NCI-H2196 treated with DMSO at 0.1 percent for 48 hours (cell line): ENCODE results near the gene CRYBA4.

Source experiments
- DNase-seq: peaks from one replicate; lab custom pipeline; 2025; ENCODE audit not compliant: unreplicated experiment; lab: John Stamatoyannopoulos, UW

CRYBA4 gene

DNA sequence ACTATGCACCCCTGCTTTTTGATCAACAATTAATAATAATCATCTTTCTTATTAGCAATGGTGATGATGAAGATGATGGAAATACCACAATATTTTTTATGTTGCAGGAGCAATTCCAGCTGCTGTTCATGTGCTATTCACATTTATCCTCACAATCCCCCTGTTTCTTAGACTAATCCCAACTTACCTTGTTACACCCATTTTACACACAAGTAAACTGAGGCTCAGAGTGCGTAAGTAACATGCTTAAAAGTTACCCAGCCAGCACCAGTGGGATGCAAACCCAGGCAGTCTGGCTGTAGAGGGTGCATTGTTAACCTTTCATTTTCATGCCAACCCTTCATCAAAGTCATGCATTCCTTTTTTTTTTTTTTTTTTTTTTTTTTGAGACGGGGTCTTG is 1.6 kb upstream of the CRYBA4 start:
- no peak for DNase-seq

DNA sequence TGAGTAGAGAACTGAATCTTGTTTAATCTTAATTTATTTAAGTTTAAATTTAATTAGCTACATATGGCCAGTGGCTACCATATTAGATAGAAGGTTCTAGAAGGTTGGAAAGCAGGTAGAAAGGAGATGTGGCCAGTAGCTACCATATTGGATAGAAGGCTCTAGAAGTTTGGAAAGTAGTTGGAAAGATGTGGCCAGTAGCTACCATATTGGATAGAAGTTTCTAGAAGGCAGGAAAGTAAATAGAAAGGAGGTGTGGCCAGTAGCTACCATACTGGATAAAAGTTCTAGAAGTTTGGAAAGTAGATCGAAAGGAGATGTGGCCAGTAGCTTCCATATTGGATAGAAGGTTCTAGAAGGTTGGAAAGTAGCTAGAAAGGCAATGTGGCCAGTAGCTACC is 2.2 kb downstream of the CRYBA4 start:
- no peak for DNase-seq

DNA sequence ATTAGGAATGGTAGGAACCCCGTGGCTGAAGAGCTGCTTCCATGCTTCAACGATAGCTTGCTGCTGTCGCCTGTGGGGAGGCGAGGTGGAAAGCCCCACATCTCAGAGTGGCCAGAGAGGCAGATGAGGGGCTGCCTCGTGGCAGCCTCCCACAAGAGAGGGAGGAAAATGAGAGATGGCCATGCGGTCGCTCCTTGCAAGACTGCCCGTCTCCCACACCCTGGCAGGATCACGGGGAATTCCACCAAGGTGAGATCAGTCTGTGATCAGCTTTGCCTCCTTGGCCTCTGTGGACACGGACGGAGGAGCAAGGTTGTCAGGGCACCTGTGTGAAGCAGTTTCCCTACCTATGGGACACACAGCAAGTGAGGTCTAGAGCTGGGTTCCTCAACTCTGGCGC is 3.0 kb downstream of the CRYBA4 start:
- DNase-seq = no peak

DNA sequence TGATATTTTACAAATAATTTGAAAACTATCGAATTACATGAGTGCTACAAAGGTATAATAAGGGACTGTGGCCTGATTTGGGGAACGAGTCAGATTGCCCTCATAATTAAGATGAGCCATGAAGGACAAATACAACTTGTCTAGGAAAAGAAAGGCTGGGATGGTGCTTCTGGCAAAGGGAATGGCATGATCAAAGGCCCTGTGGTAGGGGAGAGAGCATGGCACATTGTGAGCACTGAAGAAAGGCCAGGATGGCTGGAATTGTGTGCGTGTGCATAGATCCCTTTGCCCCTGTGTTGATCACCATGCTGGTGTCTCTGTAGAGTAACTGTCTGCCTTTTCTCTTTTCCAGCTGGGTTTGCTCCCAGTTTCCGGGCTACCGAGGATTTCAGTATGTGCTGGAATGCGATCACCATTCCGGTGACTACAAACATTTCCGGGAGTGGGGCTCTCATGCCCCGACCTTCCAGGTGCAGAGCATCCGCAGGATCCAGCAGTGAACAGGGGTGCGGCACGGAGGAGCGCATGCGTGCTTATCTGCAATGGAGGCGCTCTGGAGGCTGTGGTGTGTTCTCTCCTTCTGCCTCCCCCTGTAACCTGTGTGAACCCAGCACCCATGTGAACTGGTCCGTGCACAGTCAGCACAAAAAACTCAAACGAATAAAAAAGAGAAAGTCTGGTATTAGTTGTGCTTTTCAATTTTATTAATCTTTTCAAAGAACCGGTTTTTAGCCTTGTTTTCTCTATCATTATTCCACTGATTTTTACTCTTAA is 8.4 kb downstream of the CRYBA4 start:
- no peak for DNase-seq

DNA sequence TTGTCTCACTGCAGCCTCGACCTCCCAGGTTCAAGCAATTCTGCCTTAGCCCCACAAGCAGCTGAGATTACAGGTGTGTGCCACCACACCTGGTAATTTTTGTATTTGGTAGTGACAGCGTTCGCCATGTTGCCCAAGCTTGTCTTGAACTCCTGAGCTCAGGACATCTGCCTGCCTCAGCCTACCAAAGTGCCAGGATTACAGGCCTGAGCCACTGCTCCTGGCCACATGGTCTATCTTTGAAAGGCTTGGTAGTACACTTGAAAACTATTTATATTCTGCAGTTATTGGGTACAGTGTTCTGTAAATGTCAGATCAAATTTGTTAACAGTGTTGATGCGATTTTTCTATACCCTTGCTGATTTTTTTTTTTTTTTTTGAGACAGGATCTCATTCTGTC is 9.5 kb downstream of the CRYBA4 start:
- DNase-seq = no peak

DNA sequence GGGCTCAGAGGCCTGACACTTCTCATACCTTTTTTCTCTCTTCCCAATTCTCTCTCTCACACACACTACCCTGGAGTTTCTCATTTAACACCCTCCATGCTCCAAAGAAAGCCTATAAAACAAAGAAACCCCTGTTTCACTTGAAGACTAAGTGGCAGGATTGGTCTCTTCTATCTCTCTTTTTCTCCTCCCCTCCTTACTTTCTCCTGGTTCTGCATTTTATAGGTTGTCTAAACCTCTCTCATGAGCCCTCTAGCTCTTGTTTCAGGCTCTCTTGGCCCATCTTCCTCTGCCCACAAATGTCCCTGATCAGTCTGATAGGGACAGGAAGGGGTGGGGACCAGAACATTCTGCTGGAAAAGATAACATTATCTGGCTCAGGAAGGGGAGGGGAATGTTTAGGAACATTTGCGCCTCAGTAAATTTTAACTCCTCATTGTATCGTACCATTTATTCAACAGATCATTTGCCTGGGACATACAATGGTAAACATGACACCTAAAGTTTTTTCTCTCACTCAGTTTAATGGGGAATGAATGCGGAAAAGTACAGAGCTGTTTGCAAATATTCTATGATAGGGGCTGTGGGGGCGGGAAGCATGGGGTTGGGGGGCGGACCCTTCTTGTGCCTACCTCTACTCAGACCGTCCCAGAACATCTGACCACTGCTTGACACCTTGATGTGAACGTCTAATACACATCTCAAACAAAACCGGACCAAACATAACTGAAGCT is 10.8 kb downstream of the CRYBA4 start:
- no peak for DNase-seq

DNA sequence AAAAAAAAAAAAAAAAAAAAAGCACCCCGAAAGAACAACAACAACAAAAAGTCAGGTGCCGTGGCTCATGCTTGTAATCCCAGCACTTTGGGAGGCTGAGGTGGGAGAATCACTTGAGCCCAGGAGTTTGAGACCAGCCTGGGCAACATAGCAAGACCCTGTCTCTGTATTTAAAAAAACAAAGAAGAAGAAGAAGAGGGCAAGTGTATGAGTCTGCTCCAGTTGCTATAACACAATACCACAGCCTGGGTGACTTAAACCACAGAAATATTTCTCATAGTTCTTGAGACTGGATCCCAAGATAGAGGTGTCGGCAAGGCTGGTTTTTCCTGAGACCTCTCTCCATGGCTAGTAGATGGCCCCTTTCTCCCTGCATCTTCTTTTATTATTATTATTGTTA is 12.4 kb downstream of the CRYBA4 start:
- no peak for DNase-seq

DNA sequence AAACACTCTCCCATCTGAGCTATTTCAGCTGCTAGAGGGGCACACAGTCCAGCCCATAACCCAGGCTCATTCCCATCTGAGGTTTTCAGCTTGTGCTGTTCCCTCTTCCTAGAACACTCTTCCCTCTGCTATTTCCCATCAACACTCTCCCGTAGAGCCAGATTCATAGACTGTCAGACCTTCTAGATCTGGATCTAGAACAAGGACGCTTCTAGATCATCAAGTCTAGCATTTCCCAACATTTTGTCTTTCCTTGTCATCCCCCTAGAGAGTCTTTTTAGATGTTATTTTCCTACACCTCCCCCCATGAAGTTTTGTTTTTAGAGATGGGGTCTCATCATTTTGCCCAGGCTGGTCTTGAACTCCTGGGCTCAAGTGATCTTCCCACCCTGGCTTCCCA is 13.4 kb downstream of the CRYBA4 start:
- no peak for DNase-seq

DNA sequence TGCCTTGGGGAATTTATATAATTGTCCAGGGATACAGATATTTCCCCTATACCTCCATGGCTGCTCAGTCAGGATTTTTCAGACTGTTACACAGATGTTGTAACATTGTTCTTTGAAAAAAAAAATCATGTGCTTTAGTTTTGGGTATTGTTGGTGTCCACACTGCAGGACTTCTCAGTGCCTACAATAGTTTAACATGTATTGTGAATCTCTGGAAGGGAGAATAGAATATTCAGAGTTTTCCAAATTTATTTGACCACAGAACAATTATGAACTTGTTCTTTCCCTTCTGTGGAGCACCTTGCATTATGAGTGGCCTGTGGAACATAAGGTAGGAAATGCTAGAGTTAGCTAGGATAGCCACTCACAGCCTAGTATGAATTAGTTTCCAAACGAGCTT is 14.5 kb downstream of the CRYBA4 start:
- no peak for DNase-seq

DNA sequence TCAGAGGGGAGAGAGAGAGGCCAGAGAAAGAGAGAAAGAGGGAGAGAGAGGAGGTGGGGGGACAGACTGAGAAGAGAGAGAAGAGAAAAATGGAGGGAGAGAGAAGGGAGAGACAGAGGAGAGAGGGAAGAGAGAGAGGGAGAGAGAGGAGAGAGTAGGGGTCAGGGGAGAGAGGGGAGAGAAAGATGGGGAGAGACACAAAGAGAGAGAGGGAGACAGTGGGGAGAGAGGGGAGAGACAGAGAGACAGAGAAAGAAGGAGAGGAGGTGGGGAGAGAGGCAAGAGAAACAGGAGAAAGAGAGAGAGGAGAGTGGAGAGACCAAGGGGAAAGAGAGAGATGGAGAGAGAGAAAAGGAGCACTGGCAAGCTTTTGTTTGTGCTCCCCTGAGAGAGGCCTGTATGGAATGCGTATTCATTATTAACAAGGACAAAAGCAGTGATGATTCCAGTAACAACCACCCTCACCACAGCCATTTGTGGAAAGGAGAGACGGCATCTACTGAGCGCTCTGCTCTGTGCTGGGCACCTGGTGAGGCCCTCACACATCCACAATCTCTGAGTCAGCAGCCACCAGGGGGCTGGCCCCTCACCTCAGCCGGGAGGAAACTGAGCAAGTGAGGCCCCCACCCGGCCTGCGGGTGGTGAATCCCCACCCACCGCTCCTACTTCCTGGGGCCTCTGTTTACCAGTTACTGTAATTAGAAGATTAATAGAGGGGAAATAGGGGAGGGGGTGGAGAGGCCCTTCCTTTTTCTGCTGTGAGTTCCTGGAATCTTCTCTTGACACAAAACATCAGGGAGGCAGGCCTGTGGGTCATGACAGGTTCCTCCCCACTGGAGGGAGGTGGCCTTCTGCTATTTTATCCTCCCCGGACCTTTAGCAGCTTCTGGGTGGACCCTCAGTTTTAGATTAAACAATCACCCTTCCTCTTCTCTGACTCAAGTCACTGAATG is 21.0 kb downstream of the CRYBA4 start:
- DNase-seq = no peak

DNA sequence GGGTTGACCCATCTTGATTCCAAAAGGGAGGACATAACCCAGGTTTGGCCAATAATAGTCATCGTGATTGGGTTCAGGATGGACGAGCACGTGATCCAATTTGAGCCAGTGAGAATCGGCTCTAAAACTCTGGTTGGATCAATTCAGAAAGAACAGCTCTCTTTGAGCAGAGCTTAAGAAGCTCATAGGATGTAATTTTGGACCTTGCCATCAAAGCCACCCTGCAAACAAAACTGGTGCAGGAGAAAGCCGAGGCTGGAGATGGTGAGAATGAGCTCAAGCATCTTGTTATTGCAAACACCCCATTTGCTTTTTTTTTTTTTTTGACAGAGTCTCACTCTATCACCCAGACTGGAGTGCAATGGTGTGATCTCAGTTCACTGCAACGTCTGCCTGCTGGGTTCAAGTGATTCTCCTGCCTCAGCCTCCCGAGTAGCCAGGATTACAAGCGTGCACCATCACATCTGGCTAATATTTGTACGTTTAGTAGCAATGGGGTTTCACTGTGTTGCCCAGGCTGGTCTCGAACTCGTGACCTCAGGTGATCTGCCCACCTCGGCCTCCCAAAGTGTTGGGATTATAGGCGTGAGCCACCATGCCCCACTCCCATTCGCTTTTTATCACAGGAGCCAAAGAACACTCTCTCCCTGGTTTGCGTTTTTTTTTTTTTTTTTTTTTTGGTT is 21.8 kb downstream of the CRYBA4 start:
- no peak for DNase-seq

DNA sequence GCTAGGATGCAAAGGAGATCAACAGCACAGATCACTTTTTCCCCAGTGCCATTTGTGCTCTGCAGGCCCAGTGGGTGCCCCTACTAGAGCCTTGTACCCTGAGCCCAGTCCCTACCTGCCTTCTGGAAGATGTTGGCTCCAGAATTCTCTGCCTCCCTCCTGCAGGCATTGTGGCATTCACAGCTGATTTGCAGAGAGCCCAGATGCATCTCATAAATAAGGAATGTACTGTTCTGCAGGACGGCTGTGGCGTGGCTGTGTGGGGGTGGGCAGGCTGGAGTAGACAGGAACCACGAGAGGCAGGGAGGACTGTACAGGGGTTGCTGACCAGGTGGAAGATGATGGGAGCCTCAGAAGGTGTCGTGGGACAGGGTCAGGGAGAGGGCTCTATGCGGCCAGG is 24.4 kb downstream of the CRYBA4 start:
- no peak for DNase-seq

DNA sequence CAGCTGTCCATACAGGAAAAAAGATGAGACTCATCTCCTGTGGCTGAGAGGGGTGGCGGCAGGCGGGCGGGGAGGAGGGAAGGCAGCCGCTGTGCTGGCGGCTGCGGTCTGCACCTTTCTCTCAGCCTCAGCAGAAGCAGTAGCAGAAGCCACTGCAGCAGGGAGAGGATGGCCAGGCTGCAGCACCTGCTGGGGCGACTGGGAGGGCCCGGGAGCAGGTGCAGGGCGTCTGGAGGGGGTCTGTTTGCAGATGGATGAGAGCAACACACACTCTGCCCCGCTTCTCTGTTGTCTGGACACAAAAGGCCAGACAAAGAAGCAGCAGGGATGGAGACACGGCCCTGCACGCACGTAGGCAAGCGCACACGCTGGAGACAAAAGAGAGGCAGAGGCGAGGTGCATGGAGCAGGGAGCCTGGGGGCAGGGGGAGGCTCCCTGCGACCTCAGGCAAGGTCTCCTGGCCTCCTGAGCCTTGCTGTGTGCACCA is 26.3 kb downstream of the CRYBA4 start:
- DNase-seq = peak; percentile 72

DNA sequence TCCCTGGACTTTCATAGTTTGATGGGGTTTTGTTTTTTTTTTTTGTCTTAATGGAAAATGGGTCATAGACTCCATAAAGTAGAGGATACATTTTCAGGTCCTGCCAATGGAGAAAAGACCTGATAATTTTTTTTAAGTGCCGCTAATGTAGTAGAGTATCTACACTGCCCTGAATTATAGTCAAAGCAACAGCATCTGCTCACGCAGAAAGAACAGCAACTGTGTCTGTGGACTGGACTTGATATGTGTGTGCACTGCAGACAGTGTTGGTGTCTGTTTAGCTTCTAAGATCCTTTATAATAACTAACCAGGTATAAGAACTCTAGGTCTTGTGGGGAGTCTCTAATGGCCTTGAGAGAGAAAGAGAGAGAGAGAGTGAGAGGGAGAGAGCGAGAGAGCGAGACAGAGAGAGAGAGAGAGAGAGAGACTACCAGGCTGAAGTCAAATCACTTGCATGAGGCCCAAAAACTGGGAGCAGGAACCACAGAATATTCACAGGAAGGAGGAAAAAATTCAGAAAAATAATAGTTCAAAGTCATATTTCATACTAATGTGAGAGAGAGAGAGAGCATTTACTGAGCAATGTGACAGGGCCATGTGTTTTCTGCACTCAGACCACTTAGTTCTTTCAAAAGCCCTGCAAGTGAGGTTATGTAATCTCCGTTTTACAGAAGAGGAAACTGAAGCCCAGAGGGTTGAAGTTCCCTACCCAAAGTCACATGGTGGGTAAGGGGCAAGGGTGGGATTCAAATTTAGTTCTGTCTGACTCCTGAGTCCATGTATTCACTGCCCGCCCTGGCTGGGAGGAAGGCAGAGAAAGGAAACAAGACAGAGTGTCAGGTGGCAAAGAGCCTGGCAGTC is 27.0 kb downstream of the CRYBA4 start:
- no peak for DNase-seq

DNA sequence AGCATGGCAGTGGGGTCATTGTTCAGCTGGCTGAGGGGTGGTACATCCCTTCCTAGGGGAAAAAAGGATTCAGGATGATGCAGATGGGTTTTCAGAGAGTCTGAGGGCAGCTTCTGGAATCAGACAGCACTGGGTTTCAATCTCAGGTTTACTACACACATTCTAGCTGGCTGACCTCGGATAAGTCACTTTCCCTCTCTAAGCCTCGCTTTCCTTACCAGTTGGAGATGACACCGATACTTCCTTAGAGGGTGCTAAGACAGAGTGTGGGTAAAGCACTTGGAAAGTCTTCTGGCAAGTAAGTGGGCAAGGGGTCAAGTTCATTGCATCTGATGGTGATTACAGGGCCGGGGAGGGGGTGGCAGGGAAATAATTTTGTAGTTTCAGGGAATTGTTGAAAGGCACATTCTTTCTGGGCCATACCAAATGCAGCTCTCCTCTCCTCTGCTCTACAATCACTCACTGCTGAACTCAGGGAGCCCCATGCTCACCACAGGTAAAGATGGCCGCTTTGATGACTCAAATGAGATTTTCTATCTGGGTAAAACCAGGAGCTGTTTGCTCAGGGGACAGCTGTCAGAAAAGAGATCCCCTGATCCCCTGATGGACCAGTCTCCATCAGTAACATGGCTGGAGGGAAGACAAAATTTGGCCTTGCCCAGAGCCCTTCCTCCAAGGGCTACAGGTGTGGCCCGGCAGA is 29.1 kb downstream of the CRYBA4 start:
- DNase-seq = no peak

DNA sequence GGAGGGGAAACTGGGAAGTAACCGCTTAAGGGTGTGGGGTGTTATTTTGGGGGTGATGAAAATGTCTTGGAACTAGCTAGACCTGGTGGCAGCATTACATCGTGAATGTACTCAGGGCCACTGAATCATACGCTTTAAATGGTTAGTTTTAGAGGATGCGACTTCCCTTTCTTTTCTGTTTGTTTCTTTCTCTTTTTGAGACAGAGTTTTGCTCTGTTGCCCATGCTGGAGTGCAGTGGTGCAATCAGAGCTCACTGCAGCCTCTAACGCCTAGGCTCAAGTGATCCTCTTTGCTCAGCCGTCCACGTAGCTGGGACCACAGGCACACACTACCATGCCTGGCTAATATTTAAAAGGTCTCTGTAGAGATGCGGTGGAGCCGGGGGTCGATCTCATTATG is 30.1 kb downstream of the CRYBA4 start:
- no peak for DNase-seq

DNA sequence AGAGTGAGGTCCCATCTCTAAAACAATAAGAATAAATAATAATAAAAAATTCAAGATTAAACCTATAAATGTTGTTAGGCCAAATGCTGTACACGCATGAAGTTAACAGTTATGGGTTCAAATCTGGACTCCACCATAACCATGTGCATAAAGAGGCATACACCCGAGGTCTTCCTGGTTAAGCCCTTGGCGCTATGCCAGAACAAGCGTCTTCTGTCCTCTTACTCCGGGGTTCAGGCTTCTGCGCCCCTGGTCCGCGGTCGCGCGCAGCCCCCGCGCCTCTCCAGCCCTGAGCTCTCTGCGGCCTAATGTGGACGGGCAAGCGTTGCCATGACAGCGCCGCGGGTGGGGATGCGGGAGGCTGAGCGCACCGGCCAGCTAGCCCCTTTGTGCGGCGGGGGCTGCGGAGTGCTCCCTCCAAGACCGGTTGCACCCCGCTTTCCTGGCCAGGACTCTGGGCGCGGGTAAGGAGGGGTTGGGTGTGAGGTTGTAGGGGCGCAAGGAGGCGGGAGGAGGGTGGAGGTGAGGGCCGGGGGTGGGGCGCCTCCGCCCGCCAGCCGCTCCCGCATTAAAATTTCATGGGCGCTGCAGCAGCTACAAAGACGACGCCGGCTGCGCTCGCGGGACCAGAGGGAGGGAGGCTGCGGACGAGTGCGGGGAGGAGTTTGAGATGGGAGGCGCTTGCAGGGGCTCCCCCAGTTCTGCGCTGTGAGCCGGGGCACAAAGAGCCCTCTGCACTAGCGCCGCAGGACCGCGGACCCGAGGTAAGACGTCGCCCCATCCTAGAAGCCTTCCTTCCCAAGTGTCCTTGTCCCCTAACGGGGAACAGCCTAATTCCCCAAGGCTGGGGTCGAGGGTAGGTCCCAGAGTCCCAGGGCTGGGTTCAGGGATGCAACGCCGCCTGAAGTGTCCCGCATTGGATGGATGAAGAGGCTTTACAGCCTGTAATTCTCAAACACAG is 35.4 kb downstream of the CRYBA4 start, which contains the start of gene MIAT:
Gene MIAT, plus strand, starts transcription at position 698 of the 961 bp plus-strand sequence.
- no peak for DNase-seq

DNA sequence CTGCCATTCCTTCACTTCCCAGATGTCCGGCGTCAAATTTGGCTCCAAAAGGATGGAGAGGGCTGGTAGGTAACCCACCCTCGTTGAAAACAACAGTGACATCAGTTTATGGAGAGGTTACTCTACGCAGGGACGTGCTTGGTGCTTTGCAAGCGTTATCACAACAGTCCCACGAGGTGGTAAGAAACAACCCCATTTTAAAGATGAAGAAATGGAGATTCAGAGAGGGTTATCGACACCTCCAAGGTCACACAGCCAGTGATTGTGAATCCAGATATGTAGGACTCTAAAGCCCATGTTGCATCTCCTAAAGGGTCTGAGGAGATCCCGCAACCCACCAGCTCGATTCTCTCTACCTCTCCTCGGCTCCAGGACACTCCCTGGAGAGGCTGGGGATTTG is 36.4 kb downstream of the CRYBA4 start:
- no peak for DNase-seq
